Measurements from ENCODE around the gene FAM163A.

DNA sequence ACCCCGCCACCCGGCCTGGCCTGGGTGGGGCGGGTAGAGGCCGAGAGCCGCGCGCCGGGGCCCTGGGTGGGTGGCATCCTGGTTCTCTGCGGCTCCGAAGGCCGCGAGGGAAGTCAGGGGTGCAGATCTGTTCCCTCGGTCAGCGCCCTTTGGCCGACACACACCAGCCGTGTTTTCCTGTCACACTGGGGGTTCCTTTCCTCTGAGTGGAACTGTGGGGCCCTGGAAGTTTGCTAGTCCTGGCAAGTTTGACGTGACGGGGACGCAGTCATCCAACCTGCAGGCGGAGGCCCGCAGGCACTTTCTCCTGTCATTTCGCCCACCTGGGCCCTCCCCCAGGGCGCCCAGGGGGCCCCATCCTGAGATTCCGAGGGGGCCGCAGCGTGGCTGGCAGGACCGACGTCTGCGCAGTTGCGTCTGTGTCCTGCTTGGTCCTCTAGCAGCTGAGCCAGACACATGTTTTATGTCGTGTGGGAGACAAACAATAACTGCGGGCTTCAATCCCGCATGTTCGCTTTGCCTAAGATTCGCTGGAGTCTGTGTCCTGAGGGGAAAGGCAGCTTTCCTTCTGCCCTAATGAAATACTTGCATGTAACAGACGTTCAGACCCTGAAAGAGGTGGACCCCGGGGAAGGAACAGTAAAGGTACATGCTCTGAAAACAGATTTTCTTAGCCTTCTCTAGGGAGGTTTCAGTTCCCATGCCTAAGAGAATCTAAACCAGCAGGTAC, 1.5 kb downstream of the FAM163A start:
- TF ChIP-seq CTCF (IDR thresholded peaks at IDR 0.05; ENCODE audit: borderline replicate concordance, extremely low read depth, low read length, poor library complexity, severe bottlenecking): no peak
- no peak for TF ChIP-seq EZH2 (IDR thresholded peaks at IDR 0.05; ENCODE audit: borderline replicate concordance, low read depth, low read length, severe bottlenecking)

Measured in DND-41 (cell line).